Measurements from ENCODE around the gene PIP4K2C.
"Not testable (repeated sequence)": the region's sequence is repeated elsewhere in the genome, so short reads cannot be mapped to it uniquely, and the experiment has no call there.

The PIP4K2C gene

GRCh38 chr12:57623811-57624390 lies 32.9 kb downstream of the PIP4K2C start:
- DNase-seq, result no peak

GRCh38 chr12:57624441-57625220 lies 33.6 kb downstream of the PIP4K2C start:
- no peak for DNase-seq

- DNase-seq, result no peak
Observed at GRCh38 chr12:57625261-57626032, 34.5 kb downstream of the PIP4K2C start.

DNA sequence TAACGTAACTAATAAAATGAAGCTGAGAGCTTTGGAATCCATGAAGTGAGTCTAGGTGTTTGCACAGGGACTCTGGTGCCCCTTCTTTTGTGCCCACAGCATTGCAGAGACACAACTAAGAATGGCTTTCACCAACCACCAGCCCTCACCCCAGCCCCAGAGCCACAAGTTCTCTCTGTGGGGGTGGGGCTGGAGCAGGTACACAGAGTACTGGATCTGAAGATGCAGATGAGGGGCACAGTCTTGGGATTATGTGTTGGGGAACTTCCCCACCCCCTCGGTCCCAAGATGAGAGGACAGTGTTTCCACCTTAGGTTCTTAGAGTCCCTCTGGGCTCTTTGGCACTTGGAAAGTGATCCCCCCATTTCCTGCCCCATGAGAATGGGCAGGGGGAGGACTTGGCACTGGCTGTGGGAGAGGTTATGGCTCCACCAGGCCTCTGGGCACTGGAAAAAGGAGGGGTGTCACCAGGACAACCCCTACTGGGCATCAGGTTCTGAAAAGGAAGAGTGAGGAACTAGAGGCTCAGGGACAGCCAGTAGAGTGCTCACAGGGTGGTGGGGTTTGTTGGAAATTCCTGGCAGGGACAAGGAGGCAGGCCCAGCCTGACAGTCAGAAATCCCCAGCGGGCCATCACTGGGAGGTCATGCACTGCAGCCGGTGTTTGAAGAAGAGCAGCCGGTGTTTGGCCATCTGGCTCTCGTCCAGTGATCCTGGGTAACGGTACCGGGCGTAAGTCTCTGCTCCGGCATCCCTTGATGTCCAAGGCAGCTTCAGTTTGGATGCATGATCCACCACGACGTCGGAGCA lies 35.3 kb downstream of the PIP4K2C start:
- DNase-seq, result no peak

GRCh38 chr12:57626921-57627445 lies 36.0 kb downstream of the PIP4K2C start:
- no peak for DNase-seq

DNA sequence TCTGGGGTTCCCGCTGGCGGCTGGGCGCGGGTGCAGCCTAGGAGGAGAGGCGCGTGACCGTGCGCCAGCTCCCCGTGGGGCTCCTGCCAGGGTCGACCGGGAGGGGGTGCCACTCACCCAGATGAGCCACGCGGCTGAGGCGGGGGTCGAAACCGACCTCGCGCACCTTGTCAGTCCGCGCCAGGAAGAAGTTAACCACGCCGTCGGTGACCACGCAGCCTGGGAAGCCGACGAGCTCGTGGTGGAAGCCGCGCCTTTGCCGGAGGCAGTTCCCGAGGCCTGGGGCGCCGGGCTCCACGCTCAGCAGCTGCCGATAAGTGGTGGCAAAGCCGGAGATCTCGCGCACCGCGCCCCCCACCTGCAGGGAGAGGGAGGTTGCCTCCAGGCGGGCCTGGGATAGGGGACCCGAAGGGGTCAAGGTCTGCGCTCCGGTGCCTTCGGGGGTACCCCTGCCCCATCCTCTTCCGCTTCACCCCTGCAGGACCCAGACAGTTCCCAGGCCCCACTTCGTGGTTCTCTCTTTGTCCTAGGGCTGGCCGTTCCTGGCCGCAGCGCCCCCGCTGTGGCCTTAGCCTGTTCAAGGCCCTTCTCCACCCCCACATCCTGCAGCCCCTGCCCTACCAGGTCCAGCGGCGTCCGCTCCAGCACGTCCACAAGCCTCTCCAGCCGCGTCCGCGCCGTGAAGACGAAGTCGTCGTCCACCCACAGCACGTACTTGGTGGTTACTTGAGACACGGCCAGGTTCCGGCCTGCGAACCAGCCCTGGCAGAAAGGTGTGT lies 36.7 kb downstream of the PIP4K2C start:
- no peak for DNase-seq

DNA sequence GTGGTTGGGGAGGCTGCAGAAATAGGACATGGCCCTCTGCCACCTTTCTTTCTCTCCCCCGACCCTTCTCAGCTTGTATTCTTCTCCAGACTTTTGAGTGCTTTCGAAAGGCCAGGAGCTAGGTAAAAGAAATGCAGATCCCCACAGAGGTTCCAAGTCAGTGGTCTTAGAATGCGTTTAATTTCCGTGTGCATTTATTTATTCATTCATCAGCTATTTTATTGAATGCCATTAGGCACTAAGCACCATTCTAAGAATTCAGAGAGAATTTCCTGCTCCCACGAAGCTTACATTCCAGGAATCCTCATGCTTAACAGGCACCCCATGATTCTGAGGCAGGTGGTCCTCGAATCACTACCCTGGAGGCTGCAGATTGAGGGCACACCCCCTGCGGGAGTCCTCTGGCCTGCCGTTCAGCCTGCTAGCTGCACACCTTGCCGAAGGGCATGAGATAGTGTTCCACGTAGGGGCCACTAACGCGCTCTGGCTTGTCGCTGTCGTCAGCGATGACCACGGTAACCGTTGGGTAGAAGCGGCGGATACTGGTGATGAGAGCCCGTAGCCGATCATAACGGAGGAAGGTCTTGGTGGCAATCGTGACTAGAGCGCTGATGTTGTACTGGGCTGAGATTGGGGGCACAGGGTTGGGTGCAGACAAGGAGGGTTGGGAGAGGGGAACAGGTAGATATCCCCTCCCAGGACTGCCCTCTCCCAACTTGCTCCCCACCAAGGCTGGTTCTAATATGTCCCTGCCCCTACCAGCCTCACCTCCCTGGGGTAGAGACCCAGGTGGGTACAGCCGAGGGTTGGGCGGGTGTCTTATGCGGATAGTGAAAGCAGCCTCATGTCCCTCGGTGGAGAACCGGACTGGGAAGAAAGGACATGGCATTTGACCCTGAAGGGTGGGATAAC lies 37.5 kb downstream of the PIP4K2C start:
- no peak for DNase-seq

DNA sequence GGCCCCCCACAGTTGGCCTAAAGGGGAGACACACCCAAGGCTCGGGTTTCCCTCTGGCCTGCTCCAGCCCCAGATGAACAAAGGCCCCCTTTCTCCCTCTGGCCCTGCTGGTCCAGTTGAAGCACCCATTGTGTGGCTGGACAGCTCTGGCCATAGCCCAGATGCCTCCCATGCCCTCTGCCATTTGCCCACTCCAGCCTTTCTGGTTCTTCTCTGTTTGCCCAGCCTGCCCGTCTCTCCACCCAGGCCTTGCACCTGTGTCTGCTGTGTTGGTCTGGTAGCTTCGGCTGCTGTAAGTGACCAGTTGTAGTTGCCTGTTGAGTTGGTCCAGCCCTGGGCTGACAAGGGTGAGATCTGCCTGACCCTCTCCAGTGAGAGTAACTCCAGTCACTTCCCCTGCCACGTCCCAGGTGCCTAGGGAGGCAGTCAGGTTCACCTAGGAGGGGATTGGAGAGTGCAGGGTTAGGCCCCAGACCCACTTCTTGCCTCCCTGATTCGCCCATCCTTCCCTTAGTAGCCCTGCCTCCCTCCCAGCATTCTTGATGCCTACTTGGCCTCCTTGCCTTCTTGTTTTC lies 39.0 kb downstream of the PIP4K2C start:
- DNase-seq, result no peak

GRCh38 chr12:57630891-57631433 lies 40.0 kb downstream of the PIP4K2C start:
- no peak for DNase-seq

- DNase-seq, result no peak
Observed at GRCh38 chr12:57631566-57632072, 40.6 kb downstream of the PIP4K2C start.

DNA sequence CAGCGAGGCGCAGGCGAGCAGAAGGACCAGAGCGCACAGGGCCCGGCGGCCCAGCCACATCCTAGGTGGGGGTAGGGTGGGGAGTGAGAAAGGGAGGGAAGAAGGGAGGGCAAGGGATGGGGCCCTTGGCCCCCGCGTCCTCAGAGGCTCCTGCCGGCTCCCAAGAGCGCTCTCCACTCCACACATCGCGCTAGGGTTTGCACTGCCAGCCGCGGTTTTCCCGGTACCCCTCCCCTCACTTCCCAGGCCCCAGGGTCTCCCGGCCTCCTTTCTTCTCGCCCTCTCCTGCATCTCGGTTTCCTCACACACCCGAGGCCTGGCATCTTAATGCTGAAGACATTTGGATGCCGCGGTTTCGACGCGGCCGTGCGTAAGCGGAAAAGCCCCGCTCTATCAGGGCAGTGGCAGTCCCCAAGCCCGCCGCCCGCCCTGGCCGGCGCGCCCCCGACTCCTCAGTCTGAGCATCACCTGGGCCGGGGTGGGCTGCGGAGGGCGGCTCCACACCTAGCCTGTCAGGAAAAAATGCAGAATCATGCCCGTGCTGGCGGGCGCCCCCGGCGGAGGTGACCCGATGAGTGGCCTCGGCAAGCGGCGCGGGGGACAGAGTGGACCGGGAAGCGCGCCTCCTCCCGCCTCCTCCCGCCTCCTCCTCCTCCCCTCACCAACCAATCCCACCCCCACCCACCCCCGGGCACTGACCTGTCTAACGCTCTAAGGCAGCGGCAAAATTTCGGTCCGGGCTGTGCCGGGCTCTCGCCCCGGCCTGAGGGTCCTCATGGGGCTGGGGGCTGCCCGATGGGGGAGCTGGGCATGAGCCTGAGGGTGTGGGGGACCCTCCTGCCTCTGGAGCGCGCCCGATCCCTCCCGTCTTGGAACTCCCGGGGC lies 41.3 kb downstream of the PIP4K2C start:
- no peak for DNase-seq

DNA sequence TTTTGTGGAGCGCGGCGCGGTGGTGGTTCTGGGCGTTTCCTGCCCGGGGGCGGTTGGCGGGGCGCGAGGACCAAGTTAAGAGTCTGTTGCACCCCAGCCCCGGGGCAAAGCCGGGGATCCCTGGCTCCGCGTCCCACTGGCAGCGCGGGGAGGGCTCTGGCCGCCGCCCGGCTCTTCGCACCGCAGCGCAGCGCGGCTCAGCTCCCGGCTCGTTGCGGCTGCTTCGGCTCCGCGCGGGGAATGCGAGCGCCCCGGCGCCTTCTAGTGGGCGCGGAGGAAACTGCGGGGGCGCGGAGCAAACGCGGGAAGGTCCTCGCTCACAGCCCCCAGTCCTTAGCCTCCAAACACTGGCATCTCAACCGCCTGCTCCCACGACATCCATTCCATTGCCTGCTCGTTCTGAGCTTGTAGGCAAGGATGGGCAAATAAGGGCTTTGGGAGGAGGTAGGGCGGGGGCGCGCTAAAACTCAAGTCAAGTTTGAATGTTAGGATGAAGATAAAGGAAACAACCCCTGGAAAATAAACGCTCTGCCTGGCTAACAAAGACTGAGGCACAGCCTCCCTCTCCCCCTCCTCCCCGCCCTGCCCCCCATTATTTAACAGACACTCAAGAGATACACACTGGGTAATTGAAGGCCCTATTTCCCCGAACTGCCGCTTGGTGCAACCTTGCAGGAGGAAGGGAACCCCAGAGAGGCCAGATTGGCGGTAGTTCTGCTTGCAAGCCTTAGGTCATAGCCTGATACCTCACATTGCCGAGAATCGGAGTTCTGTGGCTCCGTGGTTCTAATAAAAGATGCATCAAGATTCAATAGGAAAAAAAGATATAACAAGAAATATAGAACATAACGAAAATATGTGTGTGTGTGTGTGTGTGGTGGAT lies 42.2 kb downstream of the PIP4K2C start, which contains the start of gene B4GALNT1:
B4GALNT1 (minus strand) TSS at position 244 of the 883 bp plus-strand sequence. CDS start 1,069 bp downstream, outside the sequence.
- peak; percentile 98 for DNase-seq

GRCh38 chr12:57636731-57637130 lies 45.7 kb downstream of the PIP4K2C start:
- DNase-seq, result not testable (repeated sequence)

DNA sequence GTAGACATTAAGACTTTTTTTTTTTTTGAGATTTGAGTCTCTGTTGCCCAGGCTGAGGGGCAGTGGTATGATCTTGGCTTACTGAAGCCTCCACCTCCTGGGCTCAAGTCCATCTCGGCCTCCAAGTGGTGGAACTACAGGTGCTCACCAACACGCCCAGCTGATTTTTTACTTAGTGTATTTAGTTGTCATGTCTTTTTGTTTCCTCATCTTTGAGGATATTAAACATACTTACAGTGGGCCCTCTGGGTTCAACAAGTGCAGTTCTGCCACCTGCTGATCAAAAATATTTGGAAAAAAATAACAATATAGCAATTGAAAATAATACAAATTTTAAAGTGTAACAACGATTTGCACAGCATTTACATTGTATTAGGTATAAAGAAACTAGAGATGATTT lies 46.4 kb downstream of the PIP4K2C start:
- DNase-seq, result no peak

GRCh38 chr12:57638096-57638495 lies 47.1 kb downstream of the PIP4K2C start:
- no peak for DNase-seq

GRCh38 chr12:57640175-57641042 lies 49.4 kb downstream of the PIP4K2C start:
- no peak for DNase-seq

Data from GOT3 (cell line).